Body of pancreas (tissue), 4 donors: ENCODE measurements around the gene SCFD2. TPM values are rescaled to one million over a fixed set of nuclear protein-coding genes. Genes with fewer than 3 reads are reported as not detected.
"Not testable (repeated sequence)": the region's sequence is repeated elsewhere in the genome, so short reads cannot be mapped to it uniquely, and the experiment has no call there.

Experiments
- ATAC-seq: fragments of 150-250 bp; one replicate; pipeline ENCODE4 v1.9.1; 2016
- DNase-seq, 4 donors: peaks; one replicate each; pipeline ENCODE4 v3.0.0-alpha.2; 2019
- H3K27ac ChIP-seq, 4 donors: fragments of 200-600 bp; sonication (generic); 1 replicate in 3 of 4; 2 replicates in 1 of 4; pipeline versions ENCODE4 v1.5.1 to v1.6.1; 2016 to 2019; ENCODE audit warnings: mild to moderate bottlenecking in 1 of 4, mixed read lengths in 1 of 4, moderate library complexity in 1 of 4
- H3K27me3 ChIP-seq, 2 donors: fragments of 200-600 bp; sonication (generic); one replicate each; pipeline ENCODE4 v1.6.0; 2016; ENCODE audit warnings: mild to moderate bottlenecking in 1 of 2
- H3K36me3 ChIP-seq, 2 donors: fragments of 200-600 bp; sonication (generic); replicated peaks in 1 of 2; 2 replicates each; pipeline ENCODE4 v1.5.1; 2016; ENCODE audit warnings: low read depth in 2 of 2; ENCODE audit not compliant: insufficient read depth in 1 of 2
- H3K4me1 ChIP-seq: fragments of 200-600 bp; sonication (generic); one replicate; pipeline ENCODE4 v1.6.0; 2016
- H3K4me3 ChIP-seq, 2 donors: fragments of 200-600 bp; sonication (generic); 1 replicate in 1 of 2; 2 replicates in 1 of 2; pipeline ENCODE4 v1.5.1; 2016 to 2019
- H3K9me3 ChIP-seq, 3 donors: fragments of 200-600 bp; sonication (generic); 1 replicate in 2 of 3; 2 replicates in 1 of 3; pipeline ENCODE4 v1.5.1; 2016
- CTCF ChIP-seq, 7 experiments: fragments of 450-650 bp in 4 of 7; fragments of 200-600 bp in 3 of 7; sonication (generic) in 3 of 7; IDR thresholded peaks; one replicate each; pipeline ENCODE4 v1.5.1; 2016 to 2019; ENCODE audit warnings: antibody characterized with exemption in 7 of 7
- POLR2A ChIP-seq, 3 donors: fragments of 450-650 bp; IDR thresholded peaks; one replicate each; pipeline ENCODE4 v1.6.1; 2016; ENCODE audit warnings: antibody characterized with exemption in 3 of 3, mild to moderate bottlenecking in 2 of 3
- WGBS, 2 donors: methylation state at CpG; one replicate each; pipeline ENCODE4 v1.1.5; 2017; 5-methylcytosine and 5-hydroxymethylcytosine counted together
- intact Hi-C: fragments of 100-400 bp; cut with DNase I; formaldehyde crosslinking; loops from one replicate; pipeline ENCODE4 v1.15.1; 2023
- total RNA-seq, 2 donors: library from RNA; depleted of rRNA; stranded (reverse); fragments of >200 nt; gene quantifications; one replicate each; pipeline ENCODE4 v1.1.0, GENCODE V29; 2016

The SCFD2 gene
- total RNA-seq, 2 donors from 2014 or later = 17.9 to 53.7 TPM

DNA sequence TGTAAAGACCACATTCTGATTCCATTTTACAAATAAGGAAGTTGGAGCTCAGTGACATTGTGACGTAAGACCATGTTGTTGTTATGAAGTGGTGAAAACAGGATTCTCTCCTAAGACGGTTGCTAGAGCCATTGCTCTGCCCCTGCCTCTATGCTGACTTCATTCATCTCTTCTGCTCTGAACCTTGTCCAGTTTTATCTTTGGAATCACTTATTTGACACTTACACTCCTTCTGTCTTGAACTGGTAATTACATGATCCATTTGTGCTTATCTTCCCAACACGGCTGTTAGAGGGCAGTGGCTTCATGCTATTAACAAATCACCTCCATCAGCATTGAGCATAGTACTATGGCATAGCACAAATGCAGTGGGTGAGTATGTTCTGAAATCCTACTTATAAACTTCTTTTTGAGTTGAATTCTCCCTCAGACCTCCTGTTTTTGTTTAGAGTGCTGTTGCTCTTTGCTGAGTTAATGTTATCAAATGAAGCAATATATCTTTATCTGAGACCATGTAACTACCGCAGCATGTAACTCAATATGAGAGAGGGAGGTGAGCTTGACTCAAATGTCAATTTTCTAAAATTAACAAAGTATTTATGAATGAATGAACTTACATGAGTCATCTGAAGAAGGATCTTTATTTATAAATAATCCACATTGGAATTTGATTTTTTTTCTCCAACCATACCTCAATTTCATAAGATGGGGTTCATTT is 326.0 kb downstream of the SCFD2 start:
- Histone ChIP-seq H3K27ac (no peak overlapping the region), H3K36me3 (no peaks in the 10 kb centered on the region), H3K4me1 (no peaks in the 10 kb centered on the region), H3K4me3 (no peak overlapping the region), H3K9me3 (no peaks in the 10 kb centered on the region), H3K27me3 (no peaks in the 10 kb centered on the region)
- TF ChIP-seq POLR2A (IDR thresholded peaks at IDR 0.05) (no peak), CTCF (IDR thresholded peaks at IDR 0.05) (no peak)
- intact Hi-C loops = no loop called here
- 89 to 96% methylated on average over 4 of the region's 4 CpGs for WGBS, 2 donors
- no peak for ATAC-seq
- DNase-seq = no peak

DNA sequence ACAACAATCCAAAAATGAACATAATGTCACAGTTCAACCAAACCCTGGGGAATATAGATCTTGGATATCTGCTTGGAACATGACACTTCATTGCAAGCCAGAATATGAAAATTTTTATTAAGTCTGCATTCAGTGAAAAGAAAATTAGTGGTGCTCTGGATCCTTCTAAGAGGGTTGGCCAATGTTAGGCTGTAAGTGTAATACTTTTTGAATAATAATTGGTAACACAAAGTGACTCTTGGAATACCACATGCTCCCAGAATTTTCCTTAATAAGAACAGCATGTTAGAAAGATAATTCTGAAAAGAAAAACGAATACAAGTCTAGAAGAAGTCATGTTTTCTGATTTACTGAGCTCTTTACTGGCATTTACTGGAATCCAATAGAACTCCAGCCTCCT is 328.0 kb downstream of the SCFD2 start:
- no peak for TF ChIP-seq POLR2A (IDR thresholded peaks at IDR 0.05)
- TF ChIP-seq CTCF (IDR thresholded peaks at IDR 0.05) = no peak
- no peaks in the 10 kb centered on the region for H3K9me3 ChIP-seq
- WGBS, 2 donors = 64 to 82% methylated on average over 1 of the region's 1 CpG
- no peak for DNase-seq
- H3K27ac ChIP-seq = no peak overlapping the region
- no peaks in the 10 kb centered on the region for H3K4me1 ChIP-seq
- no peaks in the 10 kb centered on the region for H3K36me3 ChIP-seq
- intact Hi-C loops = no loop called here
- H3K4me3 ChIP-seq = no peak overlapping the region
- ATAC-seq = no peak
- no peaks in the 10 kb centered on the region for H3K27me3 ChIP-seq

DNA sequence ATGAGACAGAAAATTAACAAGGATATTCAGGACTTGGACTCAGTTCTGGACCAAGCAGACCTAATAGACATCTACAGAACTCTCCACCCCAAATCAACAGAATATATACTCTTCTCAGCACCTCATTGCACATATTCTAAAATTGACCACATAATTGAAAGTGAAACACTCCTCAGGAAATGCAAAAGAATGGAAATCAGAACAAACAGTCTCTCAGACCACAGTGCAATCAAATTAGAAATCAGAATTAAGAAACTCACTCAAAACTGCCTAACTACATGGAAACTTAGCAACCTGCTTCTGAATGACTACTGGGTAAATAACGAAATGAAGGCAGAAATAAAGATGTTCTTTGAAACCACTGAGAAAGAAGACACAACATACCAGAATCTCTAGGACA is 333.0 kb downstream of the SCFD2 start:
- ATAC-seq, DNase-seq, H3K4me1 ChIP-seq, H3K4me3 ChIP-seq, H3K27me3 ChIP-seq, H3K9me3 ChIP-seq, intact Hi-C loops, H3K36me3 ChIP-seq, H3K27ac ChIP-seq: not testable (repeated sequence)
- 82 to 90% methylated on average over 1 of the region's 1 CpG for WGBS, 2 donors

DNA sequence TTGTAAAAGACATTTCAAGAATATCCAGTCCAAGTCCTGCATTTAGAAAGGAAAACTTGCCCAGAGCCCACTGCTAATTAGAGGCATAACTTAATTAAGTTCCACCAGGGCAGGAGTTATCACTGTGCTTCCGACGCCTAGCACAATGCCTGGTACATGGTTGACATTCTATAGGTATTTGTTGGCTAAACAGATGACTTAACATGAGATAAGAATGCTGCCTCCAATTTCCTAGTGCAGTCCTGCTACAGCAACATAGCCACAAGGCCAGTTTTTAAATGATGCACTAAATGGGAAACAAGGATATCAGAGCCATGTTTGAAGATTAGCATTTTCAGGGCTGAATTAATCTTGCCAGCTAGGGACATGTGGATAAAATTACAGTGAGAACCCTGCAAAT is 339.6 kb downstream of the SCFD2 start:
- TF ChIP-seq POLR2A (IDR thresholded peaks at IDR 0.05) (no peak), CTCF (IDR thresholded peaks at IDR 0.05) (no peak)
- Histone ChIP-seq H3K4me1 (peaks cover 4% of the 10 kb centered on the region), H3K27me3 (no peaks in the 10 kb centered on the region), H3K36me3 (no peaks in the 10 kb centered on the region), H3K4me3 (no peak overlapping the region), H3K9me3 (no peaks in the 10 kb centered on the region), H3K27ac (no peak overlapping the region)
- 98 to 100% methylated on average over 2 of the region's 2 CpGs for WGBS, 2 donors
- intact Hi-C loops = no loop called here
- DNase-seq (no peak), ATAC-seq (no peak)

GRCh38 chr4:53023677-53024299 is 342.1 kb downstream of the SCFD2 start:
- Histone ChIP-seq H3K36me3 (no peaks in the 10 kb centered on the region), H3K27ac (no peak overlapping the region), H3K4me1 (peaks cover 17% of the 10 kb centered on the region), H3K27me3 (no peaks in the 10 kb centered on the region), H3K9me3 (no peaks in the 10 kb centered on the region), H3K4me3 (no peak overlapping the region)
- ATAC-seq = no peak
- intact Hi-C loops = no loop called here
- WGBS, 2 donors = 90% methylated on average over 3 of the region's 3 CpGs
- TF ChIP-seq CTCF (IDR thresholded peaks at IDR 0.05) = no peak
- DNase-seq = no peak
